ENCODE measurements around the gene SUPT20H.

SUPT20H gene

DNA sequence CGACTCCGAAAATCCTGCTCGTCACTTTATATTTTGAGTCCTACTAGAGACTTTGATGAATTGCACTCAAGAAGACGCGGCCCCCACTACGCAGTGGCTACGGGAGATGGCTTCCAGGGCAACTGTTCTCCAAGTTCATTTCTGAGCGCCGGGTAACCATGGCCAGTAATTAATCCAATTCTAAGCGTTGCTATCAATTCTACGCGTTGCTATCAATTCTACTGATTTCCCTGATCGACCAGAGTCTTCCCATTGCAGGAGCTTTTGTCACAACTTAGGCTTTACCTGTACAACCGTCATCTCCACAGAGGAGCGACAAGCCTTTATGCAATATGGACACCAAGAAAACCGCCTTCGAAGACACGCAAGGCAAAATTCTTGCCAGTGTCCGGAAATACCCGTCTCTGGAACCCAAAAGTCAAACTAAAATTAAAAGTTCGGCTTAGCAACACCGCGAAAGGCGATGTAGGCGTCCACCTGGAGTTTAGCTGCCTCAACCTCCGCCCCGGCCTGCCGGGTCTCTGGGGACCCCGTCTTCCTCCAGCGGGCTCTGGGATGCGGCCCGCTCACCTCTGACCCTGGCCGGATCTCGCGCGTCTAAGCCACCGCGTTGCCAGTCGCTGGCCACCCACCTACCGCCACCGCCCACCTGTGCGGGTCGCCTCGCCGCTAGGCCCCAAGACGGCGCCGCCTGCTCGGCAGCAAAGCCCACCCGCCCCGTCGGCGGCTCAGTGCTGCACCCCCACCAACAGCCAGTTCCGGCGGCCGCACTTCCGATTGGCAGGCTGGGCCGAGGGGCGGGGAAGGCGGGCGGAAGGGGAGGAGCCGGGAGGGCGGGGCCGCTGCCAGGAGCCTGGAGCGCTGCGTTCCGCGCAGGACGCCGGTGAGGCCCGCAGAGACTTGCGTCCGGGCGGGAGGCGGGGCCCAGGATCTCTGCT is at the start of gene SUPT20H:
TSS of gene SUPT20H (minus strand) at position 779 of the 938 bp plus-strand sequence. CDS start 8,198 bp downstream, outside the sequence.
- DNase-seq, result peak; percentile 90 to 92

DNA sequence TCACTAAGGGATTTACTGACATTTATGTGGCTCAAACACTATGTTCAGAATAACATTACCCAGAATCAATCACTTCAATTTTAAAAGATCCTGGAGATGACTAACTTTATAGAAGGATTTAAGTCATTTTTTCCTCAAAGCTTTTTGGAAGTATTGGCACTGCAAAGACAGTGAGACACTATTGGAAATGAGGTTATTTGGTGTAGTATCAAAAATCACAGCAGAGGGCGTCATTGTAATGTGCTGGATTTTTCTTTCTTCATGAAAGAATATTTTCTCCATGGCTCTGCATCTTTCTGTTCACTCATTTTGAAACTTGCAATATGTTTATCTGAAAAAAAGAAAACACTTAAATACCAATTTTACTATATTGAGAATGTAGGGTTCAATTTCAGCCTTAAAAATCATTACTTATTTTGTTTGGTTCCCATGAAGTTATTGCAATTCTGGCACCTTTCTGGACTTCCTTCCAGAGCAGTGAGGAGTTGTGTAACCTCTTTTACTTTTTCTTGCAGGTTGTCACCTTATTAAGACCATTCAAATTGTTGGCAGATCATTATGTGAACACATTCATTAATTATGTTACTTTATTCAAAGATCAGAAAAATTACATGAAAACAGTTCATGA is 49.7 kb upstream of the SUPT20H start:
- peak in 1 of 2 experiments; percentile 26 for DNase-seq

DNA sequence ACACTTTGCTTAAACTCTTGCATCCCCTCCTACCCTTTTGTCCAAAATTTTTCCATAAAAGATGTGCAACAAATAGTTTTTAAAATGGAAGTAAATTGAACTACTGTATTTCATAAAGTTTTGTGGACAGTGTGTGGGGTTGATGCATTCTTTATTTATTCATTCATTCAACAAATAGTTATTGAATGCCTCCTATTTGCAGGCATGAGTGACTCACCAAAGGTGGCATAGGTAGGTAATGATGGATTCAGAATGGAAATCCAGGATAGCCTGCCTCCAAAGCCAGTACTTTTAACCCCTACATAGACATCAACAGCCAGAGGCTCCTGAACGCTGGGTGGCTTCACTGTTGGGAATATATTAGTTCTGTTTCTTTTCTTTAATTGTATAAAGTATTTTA is 48.4 kb upstream of the SUPT20H start:
- no peak for DNase-seq

DNA sequence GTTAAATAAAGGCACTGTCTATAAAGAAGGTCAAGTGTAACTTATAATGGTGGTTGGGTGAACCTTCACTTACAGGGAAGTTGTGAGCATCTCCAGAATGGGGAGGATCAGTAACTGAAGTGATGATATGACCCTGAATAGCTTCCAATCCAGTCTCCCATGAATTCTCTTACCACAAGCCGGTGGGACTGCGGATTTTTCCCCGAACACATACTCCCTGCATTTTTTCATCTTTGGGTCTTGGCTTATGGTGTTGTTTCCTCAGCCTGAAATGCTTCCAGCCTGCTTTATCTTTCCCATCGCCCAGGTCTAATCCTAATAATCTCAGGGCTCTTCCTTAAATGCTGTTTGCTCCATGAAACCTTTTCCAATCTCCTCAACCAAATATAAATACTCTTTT is 48.0 kb upstream of the SUPT20H start:
- no peak for DNase-seq

DNA sequence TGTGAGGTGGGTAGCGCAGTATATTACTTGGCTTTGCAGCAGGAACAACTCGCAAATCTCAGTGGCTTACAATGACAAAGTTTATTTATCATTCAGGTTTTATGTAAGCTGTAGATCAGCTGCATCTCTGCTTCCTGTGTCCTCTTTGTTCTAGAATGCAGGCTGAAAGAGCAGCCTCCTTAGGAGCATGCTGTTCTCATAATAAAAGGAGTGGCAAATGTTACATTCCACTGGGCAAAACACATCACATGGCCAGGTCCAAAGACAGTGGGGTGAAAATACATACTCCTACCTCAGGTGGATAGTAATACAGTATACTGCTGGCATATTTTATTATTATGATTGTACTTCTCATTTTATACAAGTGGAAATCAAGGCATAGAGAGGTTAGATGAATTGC is 47.2 kb upstream of the SUPT20H start:
- no peak for DNase-seq

DNA sequence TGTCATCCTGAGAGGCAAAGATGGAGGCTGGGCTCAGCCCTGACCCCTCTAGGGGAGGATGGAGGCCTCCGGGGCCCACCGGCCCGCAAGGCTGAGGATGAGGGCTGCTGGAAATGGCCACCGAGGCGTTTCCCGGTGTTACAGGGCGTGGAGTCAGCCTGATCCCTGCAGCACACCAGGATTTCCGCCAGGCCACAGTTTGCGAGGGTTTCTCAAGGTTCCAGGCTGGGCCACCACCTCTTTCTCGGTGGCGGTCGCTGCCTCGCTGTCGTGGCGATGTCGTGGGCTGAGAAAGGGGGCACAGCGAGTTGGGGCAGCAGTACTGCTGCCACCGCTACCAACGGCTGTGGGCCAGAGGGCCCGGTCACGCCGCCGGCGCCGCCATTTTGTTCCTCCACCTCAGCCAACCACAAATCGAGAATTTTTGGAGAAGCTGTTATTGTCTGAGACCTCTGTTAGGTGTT is 45.8 kb upstream of the SUPT20H start, which contains the start of gene CSNK1A1L:
TSS of gene CSNK1A1L (minus strand) at position 414 of the 464 bp plus-strand sequence. CDS start at position 6, 408 bp downstream.
- no peak for DNase-seq

DNA sequence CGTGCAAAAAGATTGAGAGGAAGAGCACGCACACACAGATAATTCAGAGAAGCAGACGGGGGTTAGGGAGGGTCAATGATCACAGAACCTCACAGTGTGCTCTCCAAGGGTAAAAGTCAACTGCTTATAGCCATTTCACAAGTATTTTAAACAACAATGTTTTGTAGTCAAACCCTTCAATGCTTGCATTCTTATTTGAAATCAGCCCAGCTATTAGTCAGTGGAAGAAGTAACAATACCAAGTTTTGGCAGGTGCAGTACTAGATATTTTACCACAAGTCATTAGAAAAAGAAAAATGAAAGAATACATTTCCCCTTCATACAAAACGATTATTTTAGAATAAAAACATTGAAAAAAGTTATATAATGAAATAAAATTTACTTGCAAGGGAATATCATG is 43.4 kb upstream of the SUPT20H start:
- no peak for DNase-seq

DNA sequence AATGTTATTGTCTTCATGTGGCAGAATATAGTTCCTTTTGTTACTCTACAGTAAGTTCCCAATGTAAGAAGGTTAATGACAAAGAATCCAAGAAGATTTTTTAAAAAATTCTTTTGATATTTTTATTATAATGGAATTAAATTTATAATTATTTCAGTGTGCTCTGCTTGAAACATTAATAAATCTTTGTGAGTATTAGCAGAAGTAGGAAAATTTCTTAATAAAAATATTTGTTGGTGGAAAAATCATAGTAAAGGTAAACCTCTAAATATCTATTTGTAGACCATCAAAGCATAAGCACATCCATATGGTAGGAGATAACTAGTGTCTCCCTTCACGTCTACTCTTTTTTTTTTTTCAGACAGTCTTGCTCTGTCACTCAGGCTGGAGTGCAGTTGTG is 41.7 kb upstream of the SUPT20H start:
- no peak for DNase-seq

DNA sequence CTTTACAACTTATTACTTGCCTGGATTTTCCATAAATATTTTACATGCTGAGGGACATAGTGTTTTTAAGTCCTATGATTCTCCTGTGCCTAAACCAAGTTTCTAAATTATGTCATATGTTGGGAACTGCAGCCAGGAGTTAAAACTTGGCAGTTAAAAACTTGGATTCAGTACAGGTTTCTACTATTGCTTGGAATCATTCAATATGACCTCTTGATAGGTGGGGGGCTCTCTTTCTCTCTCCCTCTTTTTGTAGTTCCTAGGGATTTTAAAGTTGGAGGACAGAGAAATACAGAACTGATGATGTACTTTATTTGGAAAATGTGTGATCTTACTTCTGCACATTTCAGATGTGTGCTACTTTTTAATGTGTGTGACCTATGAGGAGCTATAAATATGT is 41.2 kb upstream of the SUPT20H start:
- no peak for DNase-seq

DNA sequence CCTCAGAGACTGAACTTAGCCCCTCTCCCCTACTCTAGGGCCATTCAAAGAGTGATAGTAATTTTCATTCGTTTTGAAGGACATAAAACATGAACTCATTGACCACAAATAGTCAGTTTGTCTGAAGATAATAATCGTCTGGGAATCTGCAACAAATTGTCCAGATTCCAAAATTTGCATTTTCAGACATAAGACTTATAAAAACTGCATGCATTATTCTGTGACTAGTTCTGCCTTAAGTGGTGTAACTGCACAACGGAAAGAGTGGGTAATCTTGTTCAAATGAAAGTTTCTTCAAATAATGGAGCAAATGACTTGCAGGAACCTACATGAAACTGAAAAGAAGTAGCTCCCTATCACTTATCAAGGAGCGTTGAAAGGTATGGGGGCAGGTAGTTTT is 37.6 kb upstream of the SUPT20H start:
- no peak for DNase-seq

DNA sequence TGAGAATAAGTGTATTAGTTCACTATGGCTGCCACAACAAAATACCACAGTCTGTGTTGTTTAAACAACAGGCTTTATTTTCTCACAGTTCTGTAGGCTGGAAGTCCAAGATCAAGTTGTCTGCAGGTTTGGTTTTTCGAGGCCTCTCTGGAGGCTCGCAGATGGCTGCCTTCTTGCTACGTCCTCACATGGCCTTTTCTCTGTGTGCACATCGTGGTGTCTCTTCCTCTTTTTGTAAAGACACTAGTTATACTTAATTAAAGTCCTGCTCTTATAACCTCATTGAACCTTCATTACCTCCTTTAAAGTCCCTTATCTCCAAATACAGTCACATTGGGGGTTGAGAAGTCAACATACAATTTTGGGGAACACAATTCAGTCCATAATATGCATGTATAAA is 35.4 kb upstream of the SUPT20H start:
- DNase-seq, result no peak

DNA sequence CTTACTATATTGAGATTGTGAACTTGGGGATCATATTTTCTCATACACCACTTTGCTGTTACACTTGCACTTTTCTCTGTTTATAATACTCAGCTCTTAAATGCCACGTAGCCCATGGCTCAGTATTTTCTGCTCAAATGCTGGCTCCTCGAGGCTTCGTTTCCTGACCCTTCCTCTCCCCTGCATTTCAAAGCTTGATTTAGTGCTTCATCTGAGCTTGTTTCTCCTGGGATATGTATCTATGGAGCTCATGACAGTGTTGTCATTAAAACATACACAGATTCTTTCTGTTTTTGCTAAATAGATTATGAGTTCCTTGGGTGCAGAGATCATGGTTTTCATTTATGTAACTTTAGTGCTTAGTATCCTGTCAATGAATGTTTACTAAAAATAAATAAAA is 34.6 kb upstream of the SUPT20H start:
- no peak for DNase-seq

DNA sequence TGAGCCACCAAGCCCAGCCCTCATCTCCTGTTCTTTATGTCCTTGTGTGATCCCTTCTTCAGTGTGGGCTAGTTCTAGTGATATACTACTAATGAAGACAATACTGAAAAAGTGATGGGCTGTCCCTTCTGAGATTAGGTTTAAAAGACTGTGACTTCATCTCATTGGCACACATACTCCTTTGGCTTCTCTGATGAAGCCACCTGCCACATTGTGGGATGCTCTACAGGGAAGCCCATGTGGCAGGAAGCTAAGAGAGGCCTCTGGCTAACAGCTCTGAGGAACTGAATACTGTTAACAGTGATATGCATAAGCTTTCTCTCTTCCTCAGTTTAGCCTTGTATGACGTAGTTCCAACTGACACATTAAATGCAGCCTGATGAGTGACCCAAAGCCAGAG is 32.3 kb upstream of the SUPT20H start:
- no peak for DNase-seq

DNA sequence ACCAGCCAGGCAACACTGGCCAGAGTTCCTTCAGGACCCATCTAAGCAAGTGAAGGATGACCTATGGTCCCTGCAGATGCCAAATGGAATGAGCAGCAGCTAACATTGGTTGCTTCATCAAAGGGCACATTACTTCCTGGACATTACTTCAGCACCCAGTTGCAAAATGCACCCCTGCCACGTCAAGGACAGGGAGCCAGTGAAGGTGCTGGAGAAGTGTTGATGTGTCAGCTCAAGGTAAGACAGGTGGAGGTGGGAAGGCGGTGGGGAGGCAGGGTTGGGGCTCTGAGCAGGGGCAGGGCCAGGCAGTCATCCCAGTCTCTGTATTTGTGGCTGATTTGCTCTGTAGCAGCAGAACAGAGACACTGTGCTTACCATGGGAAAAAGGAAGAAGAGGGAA is 31.4 kb upstream of the SUPT20H start:
- DNase-seq, result no peak

DNA sequence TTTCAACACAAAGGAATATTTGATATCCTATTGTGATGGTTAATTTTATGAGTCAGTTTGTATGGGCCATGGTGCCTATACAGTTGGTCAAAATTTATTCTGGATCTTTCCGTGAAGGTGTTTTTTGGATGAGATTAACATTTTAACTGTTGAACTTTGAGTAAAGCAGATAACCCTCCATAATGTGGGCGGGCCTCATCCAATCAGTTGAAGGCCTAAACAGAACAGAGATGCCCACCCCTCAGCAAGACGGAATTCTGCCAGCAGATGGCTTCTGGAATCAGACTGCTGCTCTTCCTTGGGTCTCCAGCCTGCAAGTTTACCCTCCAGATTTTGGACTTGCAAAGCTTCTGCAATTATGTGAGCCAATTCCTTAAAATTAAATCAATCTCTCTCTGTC is 30.0 kb upstream of the SUPT20H start:
- no peak for DNase-seq

DNA sequence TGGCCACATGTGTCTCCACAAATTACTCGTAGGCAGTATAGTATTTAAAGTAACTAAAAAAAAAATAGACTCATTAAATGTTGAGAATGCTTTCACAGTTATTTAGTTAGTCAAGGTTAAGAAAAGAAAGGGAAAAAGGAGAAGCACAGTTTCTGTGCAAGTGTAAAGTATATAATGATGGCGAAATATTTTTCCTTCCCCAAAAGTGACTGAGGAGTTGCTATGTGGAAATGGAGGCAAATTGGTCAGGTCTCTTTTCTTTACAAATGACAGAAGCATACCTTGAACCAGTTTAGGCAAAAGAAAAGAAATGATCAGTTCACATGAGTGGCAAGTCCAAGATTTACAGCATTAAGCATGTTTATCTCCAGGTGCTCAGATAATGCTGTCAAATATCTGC is 28.0 kb upstream of the SUPT20H start:
- no peak for DNase-seq

DNA sequence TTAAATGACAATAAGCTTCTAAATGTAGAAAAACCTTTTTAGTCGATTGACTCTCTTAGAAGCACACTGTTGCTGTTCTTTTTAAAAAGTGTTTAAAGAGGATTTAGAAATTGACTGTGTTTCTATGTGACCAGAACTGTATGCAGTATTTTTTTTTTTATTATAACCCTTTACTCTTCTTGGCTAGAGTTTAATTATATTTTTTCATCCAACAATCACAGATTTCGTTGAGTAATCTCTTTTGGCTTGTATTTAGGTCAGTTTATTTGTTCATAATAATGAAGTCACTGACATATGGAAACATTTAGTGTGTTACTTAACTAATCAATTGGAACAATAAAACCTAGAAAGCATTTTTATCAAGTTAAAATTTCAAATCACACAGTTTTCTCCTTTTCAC is 26.1 kb upstream of the SUPT20H start:
- no peak for DNase-seq

DNA sequence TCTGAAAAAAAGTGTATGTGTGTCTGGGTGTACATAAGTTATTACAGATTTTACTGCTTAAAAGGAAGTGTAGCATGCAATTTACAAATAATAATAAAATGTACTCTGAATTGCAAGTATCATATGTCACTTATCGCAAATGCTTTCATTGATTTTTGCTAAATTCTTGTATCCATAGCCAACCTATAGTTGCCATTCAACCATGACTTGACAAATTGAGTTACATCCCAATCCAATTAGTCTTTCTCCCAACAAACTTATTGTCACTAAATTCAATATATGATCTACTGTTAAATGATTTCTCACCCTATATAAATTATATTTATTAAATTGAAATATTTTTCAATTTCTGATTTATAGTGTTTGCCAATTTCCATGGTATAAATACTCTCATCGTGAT is 17.3 kb upstream of the SUPT20H start:
- no peak for DNase-seq

DNA sequence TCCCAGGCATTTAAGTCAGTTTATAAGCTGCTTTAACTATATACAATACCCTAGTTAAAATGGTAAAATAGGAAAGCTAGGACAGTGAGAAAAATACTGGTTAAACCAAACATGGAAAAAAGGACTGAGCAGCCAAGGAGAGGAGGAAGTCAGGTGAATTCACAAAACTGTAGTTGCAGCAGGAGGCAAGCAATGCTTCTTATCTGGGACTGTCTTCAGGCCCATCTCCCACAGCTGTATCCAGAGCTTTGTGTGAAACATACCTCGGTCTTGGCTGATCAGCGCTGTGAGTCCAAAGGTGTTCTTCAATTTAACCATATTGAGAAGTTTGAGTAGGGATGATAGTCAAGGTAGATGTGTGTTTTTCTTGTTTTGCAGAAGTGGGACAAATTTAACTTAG is 15.7 kb upstream of the SUPT20H start:
- no peak for DNase-seq

DNA sequence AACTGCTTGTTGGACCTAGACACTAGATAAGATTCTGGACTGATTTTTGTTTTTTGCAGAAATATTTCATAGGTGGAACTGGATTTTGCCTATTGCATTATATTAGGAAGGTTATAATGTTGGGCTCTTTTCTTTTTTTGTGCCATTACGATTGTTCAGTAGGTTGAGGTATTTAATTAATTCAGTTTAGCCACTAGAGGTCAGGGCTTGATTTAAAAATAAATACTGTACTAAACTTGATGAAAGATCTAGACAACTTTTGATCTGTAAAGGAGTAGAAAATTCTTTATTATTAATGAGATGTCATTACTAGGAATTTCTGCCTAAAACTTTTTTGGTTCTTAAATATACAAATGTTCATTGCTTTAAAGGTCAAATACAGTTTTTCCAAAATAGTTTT is 15.2 kb upstream of the SUPT20H start:
- DNase-seq, result peak in 1 of 2 experiments; percentile 37

DNA sequence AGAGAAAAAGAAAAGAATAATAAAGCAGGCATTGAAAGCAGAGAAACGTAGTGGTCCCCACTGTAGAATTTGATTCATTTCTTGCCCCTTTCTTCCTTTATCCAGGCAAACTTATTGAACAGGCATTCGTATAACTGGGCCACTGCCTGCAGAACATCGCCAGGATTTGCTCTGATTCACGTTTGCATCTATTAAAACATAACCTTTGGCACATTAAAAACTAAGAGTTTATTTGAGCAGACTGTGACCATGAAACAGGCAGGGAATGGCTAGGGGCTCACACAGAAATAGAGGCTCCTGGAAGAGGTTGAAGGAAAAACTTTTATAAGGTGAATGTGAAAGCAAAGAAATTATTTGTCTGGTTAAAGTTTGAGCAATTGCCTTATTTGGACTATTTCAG is 12.5 kb upstream of the SUPT20H start:
- DNase-seq, result no peak

DNA sequence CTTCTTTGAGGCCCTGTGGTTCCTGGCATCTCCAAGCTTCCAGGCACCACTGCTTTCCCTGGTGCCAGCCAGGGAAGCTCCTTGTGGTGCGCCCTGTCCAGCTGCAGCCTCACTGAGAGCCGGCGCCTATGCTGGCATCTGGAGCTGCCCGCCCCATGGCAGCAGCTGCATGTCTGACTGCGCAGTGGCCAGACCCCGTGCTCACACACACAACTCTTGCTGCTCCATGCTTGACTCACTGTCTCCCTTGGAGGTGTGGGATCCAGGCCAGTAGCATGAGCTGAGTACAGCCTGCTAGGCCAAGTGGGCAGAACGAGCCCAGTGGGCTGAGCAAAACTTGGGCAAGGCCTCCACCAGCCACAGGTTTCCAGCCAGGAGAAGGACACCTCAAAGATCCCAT is 11.5 kb upstream of the SUPT20H start:
- no peak for DNase-seq

DNA sequence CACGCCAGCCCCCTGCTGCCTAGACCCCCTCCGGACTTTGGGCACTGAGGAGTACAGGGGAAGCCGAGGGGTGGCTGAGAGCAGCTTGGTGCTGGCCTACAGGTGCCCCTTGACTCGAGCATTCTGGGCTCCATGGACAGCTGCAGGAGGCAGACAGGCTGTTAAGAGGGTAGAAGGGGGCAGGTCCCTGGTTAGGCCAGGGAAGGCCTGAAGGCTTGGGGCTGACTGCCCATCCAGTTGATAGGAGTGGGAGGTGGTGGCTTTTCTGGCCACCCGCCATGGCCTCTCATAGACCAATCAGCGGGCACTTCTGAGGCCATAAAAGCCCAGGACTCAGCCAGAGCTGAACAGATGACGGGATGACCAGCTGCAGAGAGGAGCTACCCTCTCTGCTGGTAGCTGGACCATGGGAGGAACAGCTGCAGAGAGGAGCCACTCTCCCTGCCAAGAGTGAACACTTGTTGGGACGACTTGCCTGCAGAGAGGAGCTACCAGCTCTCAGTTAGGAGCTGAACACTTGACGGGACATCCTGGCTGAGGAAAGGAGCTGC is 10.7 kb upstream of the SUPT20H start:
- DNase-seq, result no peak

DNA sequence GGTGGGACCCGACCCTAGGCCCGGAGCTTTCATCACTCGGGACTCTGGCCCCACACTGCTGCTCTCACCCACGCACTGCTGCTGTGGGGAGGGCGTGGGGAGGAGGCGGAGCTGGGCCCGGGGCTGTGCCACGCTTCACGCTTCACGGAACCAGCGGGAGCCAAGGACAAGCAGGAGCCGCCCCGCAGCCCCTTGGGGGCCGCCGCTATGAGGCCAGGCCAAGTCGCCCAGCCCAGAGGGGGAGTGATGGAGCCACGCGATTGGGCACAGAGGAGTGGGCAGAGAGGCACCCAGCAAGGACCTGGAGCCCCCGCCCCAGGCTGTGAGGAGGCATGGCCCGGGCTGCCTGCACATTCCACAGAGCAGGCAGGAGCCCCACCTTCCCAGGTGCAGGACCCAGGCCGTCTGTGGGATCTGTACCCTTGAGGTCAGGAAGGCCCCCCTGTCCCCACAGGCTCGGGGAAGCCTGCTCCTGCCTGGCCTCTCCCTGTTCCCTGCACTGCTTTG is 10.2 kb upstream of the SUPT20H start:
- no peak for DNase-seq

Measured in NCI-H1930 (cell line).